GM13976 (cell line): Measurements from ENCODE around the gene HECW1.

Experiments
- DNase-seq: peaks from one replicate; pipeline ENCODE4 v3.0.0; 2012; ENCODE audit warnings: low spot score
- in situ Hi-C: fragments of 300-500 bp; cut with MboI; formaldehyde crosslinking; loops from one replicate; pipeline ENCODE4 v1.12.0; 2022; ENCODE audit warnings: low sequenced_read_pairs, mixed read lengths, inconsistent platforms; ENCODE audit not compliant: unreplicated experiment
- TF ChIP-seq, protein P1 (sequence below): IDR thresholded peaks from 2 replicates; pipeline ENCODE4 v1.5.1; 2012; ENCODE audit warnings: borderline replicate concordance, mild to moderate bottlenecking; ENCODE audit not compliant: insufficient read depth; ENCODE audit errors: extremely low read depth, missing control alignments, control extremely low read depth

The HECW1 gene

GRCh38 chr7:43441231-43442130 lies 329.0 kb downstream of the HECW1 start:
- TF ChIP-seq, protein P1, sequence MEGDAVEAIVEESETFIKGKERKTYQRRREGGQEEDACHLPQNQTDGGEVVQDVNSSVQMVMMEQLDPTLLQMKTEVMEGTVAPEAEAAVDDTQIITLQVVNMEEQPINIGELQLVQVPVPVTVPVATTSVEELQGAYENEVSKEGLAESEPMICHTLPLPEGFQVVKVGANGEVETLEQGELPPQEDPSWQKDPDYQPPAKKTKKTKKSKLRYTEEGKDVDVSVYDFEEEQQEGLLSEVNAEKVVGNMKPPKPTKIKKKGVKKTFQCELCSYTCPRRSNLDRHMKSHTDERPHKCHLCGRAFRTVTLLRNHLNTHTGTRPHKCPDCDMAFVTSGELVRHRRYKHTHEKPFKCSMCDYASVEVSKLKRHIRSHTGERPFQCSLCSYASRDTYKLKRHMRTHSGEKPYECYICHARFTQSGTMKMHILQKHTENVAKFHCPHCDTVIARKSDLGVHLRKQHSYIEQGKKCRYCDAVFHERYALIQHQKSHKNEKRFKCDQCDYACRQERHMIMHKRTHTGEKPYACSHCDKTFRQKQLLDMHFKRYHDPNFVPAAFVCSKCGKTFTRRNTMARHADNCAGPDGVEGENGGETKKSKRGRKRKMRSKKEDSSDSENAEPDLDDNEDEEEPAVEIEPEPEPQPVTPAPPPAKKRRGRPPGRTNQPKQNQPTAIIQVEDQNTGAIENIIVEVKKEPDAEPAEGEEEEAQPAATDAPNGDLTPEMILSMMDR: no peak
- in situ Hi-C loops: loop anchor here (25.0 kb wide), 1 partner anchor 504 kb away; the partner anchor contains the start of genes MRPL32 and PSMA2
- DNase-seq: no peak

- in situ Hi-C loops: loop anchor here (25.0 kb wide), 1 partner anchor 506 kb away; the partner anchor contains the start of genes MRPL32 and PSMA2
- no peak for DNase-seq
- TF ChIP-seq, protein P1: no peak
Observed at GRCh38 chr7:43443381-43443780, 330.9 kb downstream of the HECW1 start.

DNA sequence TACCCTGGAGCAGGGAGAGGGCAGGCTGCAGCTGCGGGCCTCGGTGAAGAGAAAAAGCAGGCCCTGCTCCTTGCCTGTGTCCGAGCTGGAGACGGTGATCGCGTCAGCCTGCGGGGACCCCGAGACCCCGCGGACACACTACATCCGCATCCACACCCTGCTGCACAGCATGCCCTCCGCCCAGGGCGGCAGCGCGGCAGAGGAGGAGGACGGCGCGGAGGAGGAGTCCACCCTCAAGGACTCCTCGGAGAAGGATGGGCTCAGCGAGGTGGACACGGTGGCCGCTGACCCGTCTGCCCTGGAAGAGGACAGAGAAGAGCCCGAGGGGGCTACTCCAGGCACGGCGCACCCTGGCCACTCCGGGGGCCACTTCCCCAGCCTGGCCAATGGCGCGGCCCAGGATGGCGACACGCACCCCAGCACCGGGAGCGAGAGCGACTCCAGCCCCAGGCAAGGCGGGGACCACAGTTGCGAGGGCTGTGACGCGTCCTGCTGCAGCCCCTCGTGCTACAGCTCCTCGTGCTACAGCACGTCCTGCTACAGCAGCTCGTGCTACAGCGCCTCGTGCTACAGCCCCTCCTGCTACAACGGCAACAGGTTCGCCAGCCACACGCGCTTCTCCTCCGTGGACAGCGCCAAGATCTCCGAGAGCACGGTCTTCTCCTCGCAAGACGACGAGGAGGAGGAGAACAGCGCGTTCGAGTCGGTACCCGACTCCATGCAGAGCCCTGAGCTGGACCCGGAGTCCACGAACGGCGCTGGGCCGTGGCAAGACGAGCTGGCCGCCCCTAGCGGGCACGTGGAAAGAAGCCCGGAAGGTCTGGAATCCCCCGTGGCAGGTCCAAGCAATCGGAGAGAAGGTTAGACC lies 332.5 kb downstream of the HECW1 start:
- DNase-seq: no peak
- in situ Hi-C loops: loop anchor here (25.0 kb wide), 1 partner anchor 508 kb away; the partner anchor contains the start of genes MRPL32 and PSMA2
- TF ChIP-seq, protein P1: no peak

GRCh38 chr7:43449577-43449976 lies 337.1 kb downstream of the HECW1 start:
- TF ChIP-seq, protein P1: no peak
- DNase-seq: no peak
- in situ Hi-C loops: loop anchor here (25.0 kb wide), 1 partner anchor 512 kb away; the partner anchor contains the start of genes MRPL32 and PSMA2

DNA sequence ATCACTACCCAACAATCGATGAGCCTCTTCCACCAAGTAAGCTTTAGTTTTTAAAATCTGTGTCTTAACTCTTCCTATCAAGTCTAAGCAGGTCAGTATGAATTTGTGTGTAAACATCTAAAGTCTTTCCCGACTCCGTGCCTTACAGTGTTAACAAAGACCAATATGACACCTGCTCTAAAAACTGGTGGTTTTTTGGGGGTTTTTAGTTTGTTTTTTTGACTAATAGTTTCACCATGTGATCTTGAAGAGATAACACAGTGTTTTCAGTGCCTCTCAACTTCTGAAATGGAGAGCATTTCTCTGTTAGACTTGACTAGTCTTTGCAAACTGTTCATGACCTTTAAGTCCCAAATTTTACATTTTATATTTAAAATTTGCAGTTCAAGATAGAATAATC lies 338.4 kb downstream of the HECW1 start:
- in situ Hi-C loops: loop anchor here (25.0 kb wide), 1 partner anchor 261 kb away; no protein-coding TSS in a partner anchor
- TF ChIP-seq, protein P1: no peak
- DNase-seq: no peak

DNA sequence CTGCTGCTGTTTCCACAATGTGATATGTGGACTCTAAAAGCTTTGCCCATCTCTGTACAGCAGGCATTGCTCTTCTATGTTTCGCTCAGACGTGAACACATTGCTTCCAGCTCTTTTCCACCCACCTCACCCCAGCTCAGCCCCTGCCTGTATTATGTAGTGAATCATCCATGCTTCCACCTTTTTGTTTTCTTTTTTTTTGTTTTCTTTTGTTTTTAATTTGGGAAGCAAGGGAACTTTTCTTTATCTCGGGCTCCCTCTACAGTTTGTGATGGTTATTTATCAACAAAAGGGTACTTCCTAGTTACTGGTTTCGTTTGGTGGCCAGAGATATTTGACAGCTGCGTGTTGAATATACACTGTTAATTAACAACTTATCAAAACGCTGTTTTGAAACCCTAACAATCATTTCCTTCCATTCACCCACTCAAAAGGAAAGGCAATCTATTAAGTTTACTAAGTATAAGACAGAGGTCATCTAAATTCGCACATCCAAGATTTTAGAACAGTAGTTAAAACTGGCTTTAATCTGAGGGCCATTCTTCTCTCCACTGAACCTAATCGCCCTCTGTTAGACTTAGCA lies 342.6 kb downstream of the HECW1 start:
- TF ChIP-seq, protein P1: peak; percentile 37
- in situ Hi-C loops: loop anchor here (25.0 kb wide), 1 partner anchor 257 kb away; no protein-coding TSS in a partner anchor
- peak; percentile 67 for DNase-seq
